ENCODE measurements around the gene MYL5. TPM values are rescaled to one million over a fixed set of nuclear protein-coding genes. Genes with fewer than 3 reads are reported as not detected.

MYL5 gene
- total RNA-seq, 1 donor from 2014 or later = 29.8 TPM

GRCh38 chr4:648579-649292, 25.6 kb upstream of the MYL5 start:
- Mint-ChIP-seq H3K9me3 (peaks cover 4% of the 10 kb centered on the region), H3K36me3 (ENCODE audit: low read depth) (no peaks in the 10 kb centered on the region), H3K27ac (no peak overlapping the region), H3K4me1 (ENCODE audit: low read depth) (peaks cover 1% of the 10 kb centered on the region), H3K4me3 (ENCODE audit: low read depth) (no peak overlapping the region), H3K27me3 (ENCODE audit: low read depth) (no peaks in the 10 kb centered on the region)
- intact Hi-C loops (cut with micrococcal nuclease) = no loop called here
- no peak for DNase-seq (ENCODE audit: low spot score)

GRCh38 chr4:649293-649625, 25.1 kb upstream of the MYL5 start:
- no peak overlapping the region for H3K27ac Mint-ChIP-seq
- no peaks in the 10 kb centered on the region for H3K36me3 Mint-ChIP-seq (ENCODE audit: low read depth)
- peaks cover 1% of the 10 kb centered on the region for H3K4me1 Mint-ChIP-seq (ENCODE audit: low read depth)
- no peaks in the 10 kb centered on the region for H3K9me3 Mint-ChIP-seq
- H3K27me3 Mint-ChIP-seq (ENCODE audit: low read depth) = no peaks in the 10 kb centered on the region
- no peak overlapping the region for H3K4me3 Mint-ChIP-seq (ENCODE audit: low read depth)
- intact Hi-C loops (cut with micrococcal nuclease) = no loop called here
- no peak for DNase-seq (ENCODE audit: low spot score)

- Mint-ChIP-seq H3K4me3 (ENCODE audit: low read depth) (no peak overlapping the region), H3K27me3 (ENCODE audit: low read depth) (no peaks in the 10 kb centered on the region), H3K36me3 (ENCODE audit: low read depth) (no peaks in the 10 kb centered on the region), H3K27ac (no peak overlapping the region), H3K4me1 (ENCODE audit: low read depth) (peaks cover 1% of the 10 kb centered on the region), H3K9me3 (no peaks in the 10 kb centered on the region)
- intact Hi-C loops (cut with micrococcal nuclease) = no loop called here
- no peak for DNase-seq (ENCODE audit: low spot score)
Observed at GRCh38 chr4:649751-650310, 24.5 kb upstream of the MYL5 start.

- intact Hi-C loops (cut with micrococcal nuclease) = no loop called here
- Mint-ChIP-seq H3K4me1 (ENCODE audit: low read depth) (peaks cover 1% of the 10 kb centered on the region), H3K36me3 (ENCODE audit: low read depth) (no peaks in the 10 kb centered on the region), H3K27me3 (ENCODE audit: low read depth) (no peaks in the 10 kb centered on the region), H3K4me3 (ENCODE audit: low read depth) (no peak overlapping the region), H3K9me3 (no peaks in the 10 kb centered on the region), H3K27ac (no peak overlapping the region)
- no peak for DNase-seq (ENCODE audit: low spot score)
Observed at GRCh38 chr4:650461-650860, 23.9 kb upstream of the MYL5 start.

- Mint-ChIP-seq H3K4me1 (ENCODE audit: low read depth) (peaks cover 1% of the 10 kb centered on the region), H3K27ac (no peak overlapping the region), H3K36me3 (ENCODE audit: low read depth) (no peaks in the 10 kb centered on the region), H3K27me3 (ENCODE audit: low read depth) (no peaks in the 10 kb centered on the region), H3K4me3 (ENCODE audit: low read depth) (no peak overlapping the region), H3K9me3 (no peaks in the 10 kb centered on the region)
- no peak for DNase-seq (ENCODE audit: low spot score)
- intact Hi-C loops (cut with micrococcal nuclease) = no loop called here
Observed at GRCh38 chr4:650951-651883, 23.1 kb upstream of the MYL5 start.

GRCh38 chr4:651884-652642, 22.3 kb upstream of the MYL5 start:
- Mint-ChIP-seq H3K4me1 (ENCODE audit: low read depth) (no peaks in the 10 kb centered on the region), H3K36me3 (ENCODE audit: low read depth) (no peaks in the 10 kb centered on the region), H3K9me3 (no peaks in the 10 kb centered on the region), H3K27ac (no peak overlapping the region), H3K27me3 (ENCODE audit: low read depth) (no peaks in the 10 kb centered on the region), H3K4me3 (ENCODE audit: low read depth) (no peak overlapping the region)
- intact Hi-C loops (cut with micrococcal nuclease) = no loop called here
- no peak for DNase-seq (ENCODE audit: low spot score)

GRCh38 chr4:653080-653821, 21.1 kb upstream of the MYL5 start:
- no peaks in the 10 kb centered on the region for H3K27me3 Mint-ChIP-seq (ENCODE audit: low read depth)
- H3K4me1 Mint-ChIP-seq (ENCODE audit: low read depth) = no peaks in the 10 kb centered on the region
- H3K36me3 Mint-ChIP-seq (ENCODE audit: low read depth) = no peaks in the 10 kb centered on the region
- intact Hi-C loops (cut with micrococcal nuclease) = no loop called here
- no peak overlapping the region for H3K27ac Mint-ChIP-seq
- no peak for DNase-seq (ENCODE audit: low spot score)
- H3K9me3 Mint-ChIP-seq = no peaks in the 10 kb centered on the region
- no peak overlapping the region for H3K4me3 Mint-ChIP-seq (ENCODE audit: low read depth)

GRCh38 chr4:653831-654502, 20.4 kb upstream of the MYL5 start:
- no peaks in the 10 kb centered on the region for H3K27me3 Mint-ChIP-seq (ENCODE audit: low read depth)
- no peaks in the 10 kb centered on the region for H3K9me3 Mint-ChIP-seq
- no peak overlapping the region for H3K4me3 Mint-ChIP-seq (ENCODE audit: low read depth)
- intact Hi-C loops (cut with micrococcal nuclease) = no loop called here
- no peaks in the 10 kb centered on the region for H3K4me1 Mint-ChIP-seq (ENCODE audit: low read depth)
- H3K36me3 Mint-ChIP-seq (ENCODE audit: low read depth) = no peaks in the 10 kb centered on the region
- no peak for DNase-seq (ENCODE audit: low spot score)
- no peak overlapping the region for H3K27ac Mint-ChIP-seq

GRCh38 chr4:654503-654845, 19.9 kb upstream of the MYL5 start:
- H3K27ac Mint-ChIP-seq = no peak overlapping the region
- no peak overlapping the region for H3K4me3 Mint-ChIP-seq (ENCODE audit: low read depth)

GRCh38 chr4:654871-655463, 19.4 kb upstream of the MYL5 start:
- intact Hi-C loops (cut with micrococcal nuclease) = no loop called here
- no peaks in the 10 kb centered on the region for H3K27me3 Mint-ChIP-seq (ENCODE audit: low read depth)
- H3K9me3 Mint-ChIP-seq = no peaks in the 10 kb centered on the region
- no peak for DNase-seq (ENCODE audit: low spot score)
- H3K4me1 Mint-ChIP-seq (ENCODE audit: low read depth) = no peaks in the 10 kb centered on the region
- peaks cover 2% of the 10 kb centered on the region for H3K36me3 Mint-ChIP-seq (ENCODE audit: low read depth)
- no peak overlapping the region for H3K4me3 Mint-ChIP-seq (ENCODE audit: low read depth)
- H3K27ac Mint-ChIP-seq = no peak overlapping the region

More at GRCh38 chr4:654503-654845, 19.9 kb upstream of the MYL5 start:
- no peaks in the 10 kb centered on the region for H3K27me3 Mint-ChIP-seq (ENCODE audit: low read depth)
- no peaks in the 10 kb centered on the region for H3K9me3 Mint-ChIP-seq
- H3K4me1 Mint-ChIP-seq (ENCODE audit: low read depth) = no peaks in the 10 kb centered on the region
- no peak for DNase-seq (ENCODE audit: low spot score)
- intact Hi-C loops (cut with micrococcal nuclease) = no loop called here
- H3K36me3 Mint-ChIP-seq (ENCODE audit: low read depth) = no peaks in the 10 kb centered on the region

- no peaks in the 10 kb centered on the region for H3K9me3 Mint-ChIP-seq
- H3K27me3 Mint-ChIP-seq (ENCODE audit: low read depth) = no peaks in the 10 kb centered on the region
- no peak overlapping the region for H3K4me3 Mint-ChIP-seq (ENCODE audit: low read depth)
- no peaks in the 10 kb centered on the region for H3K4me1 Mint-ChIP-seq (ENCODE audit: low read depth)
- no peak overlapping the region for H3K27ac Mint-ChIP-seq
- H3K36me3 Mint-ChIP-seq (ENCODE audit: low read depth) = peaks cover 4% of the 10 kb centered on the region
- DNase-seq (ENCODE audit: low spot score) = no peak
- intact Hi-C loops (cut with micrococcal nuclease) = no loop called here
Observed at GRCh38 chr4:655464-656151, 18.7 kb upstream of the MYL5 start.
